PC-9 (cell line): ENCODE measurements around the gene TPM2. TPM values are rescaled to one million over a fixed set of nuclear protein-coding genes. Genes with fewer than 3 reads are reported as not detected.

Experiments
- BruUV-seq: library from RNA; stranded (reverse); fragments of 400-500 nt; replicated peaks from 2 replicates; lab custom pipeline; 2021; lab: Mats Ljungman, UMichigan
- CTCF ChIA-PET: fragments of 300-600 bp; sonication (Branson Sonifier 250); formaldehyde crosslinking; loops from one replicate; lab custom pipeline; 2022; ENCODE audit warnings: antibody characterized with exemption; lab: Charles Lee
- POLR2A ChIA-PET: fragments of 300-600 bp; sonication (Branson Sonifier 250); formaldehyde crosslinking; loops from one replicate; lab custom pipeline; 2022; ENCODE audit warnings: antibody characterized with exemption; ENCODE audit not compliant: unreplicated experiment; lab: Charles Lee
- DNase-seq, 2 experiments: peaks; one replicate each; pipeline versions ENCODE4 v3.0.0 to v3.0.0-alpha.2; 2015 to 2022; ENCODE audit warnings: mixed read lengths in 1 of 2
- H2AFZ ChIP-seq: fragments of 200-600 bp; sonication (generic); 2 replicates; pipeline ENCODE4 v1.8.1; 2017; ENCODE audit warnings: antibody characterized with exemption
- H3F3A ChIP-seq: fragments of 200-600 bp; sonication (generic); 2 replicates; pipeline ENCODE4 v1.8.1; 2017; ENCODE audit warnings: antibody characterized with exemption, mild to moderate bottlenecking, low read depth; ENCODE audit not compliant: insufficient read depth
- H3K27ac ChIP-seq: fragments of 200-600 bp; sonication (generic); 2 replicates; pipeline ENCODE4 v1.6.1; 2016; ENCODE audit warnings: mixed run types
- H3K27me3 ChIP-seq: fragments of 200-600 bp; sonication (generic); 2 replicates; pipeline ENCODE4 v1.6.1; 2016; ENCODE audit warnings: low read depth, mixed run types; ENCODE audit not compliant: insufficient read depth
- H3K36me3 ChIP-seq: fragments of 200-600 bp; sonication (generic); 2 replicates; pipeline ENCODE4 v1.6.1; 2016; ENCODE audit warnings: low read depth, mixed run types
- H3K4me1 ChIP-seq: fragments of 200-600 bp; sonication (generic); replicated peaks from 2 replicates; pipeline ENCODE4 v1.6.1; 2016; ENCODE audit warnings: mixed run types; ENCODE audit not compliant: insufficient read depth
- H3K4me2 ChIP-seq: fragments of 200-600 bp; sonication (generic); 2 replicates; pipeline ENCODE4 v1.6.1; 2017; ENCODE audit warnings: mixed run types
- H3K4me3 ChIP-seq: fragments of 200-600 bp; sonication (generic); 2 replicates; pipeline ENCODE4 v1.6.1; 2016; ENCODE audit warnings: mixed run types
- H3K79me2 ChIP-seq: fragments of 200-600 bp; sonication (generic); 2 replicates; pipeline ENCODE4 v1.6.1; 2017; ENCODE audit warnings: low read depth, mixed run types
- H3K9me2 ChIP-seq: fragments of 200-600 bp; sonication (generic); 2 replicates; pipeline ENCODE4 v1.8.1; 2017; ENCODE audit warnings: mild to moderate bottlenecking; ENCODE audit not compliant: insufficient read depth
- H3K9me3 ChIP-seq: fragments of 200-600 bp; sonication (generic); 2 replicates; pipeline ENCODE4 v1.8.1; 2016; ENCODE audit warnings: low read depth; ENCODE audit not compliant: insufficient read depth
- H4K20me1 ChIP-seq: fragments of 200-600 bp; sonication (generic); 2 replicates; pipeline ENCODE4 v1.8.1; 2017; ENCODE audit not compliant: insufficient read depth
- CTCF ChIP-seq: fragments of 200-600 bp; sonication (generic); conservative IDR thresholded peaks from 2 replicates; pipeline ENCODE4 v1.6.1; 2017; ENCODE audit warnings: mixed run types, antibody characterized with exemption, mild to moderate bottlenecking, moderate library complexity
- EZH2 ChIP-seq: fragments of 200-600 bp; sonication (generic); IDR thresholded peaks from 2 replicates; pipeline ENCODE4 v1.8.0; 2017; ENCODE audit warnings: antibody characterized with exemption, low read depth
- intact Hi-C: fragments of 100-400 bp; cut with micrococcal nuclease; formaldehyde crosslinking; loops from one replicate; pipeline ENCODE4 v1.10.0; 2022; ENCODE audit not compliant: unreplicated experiment
- total RNA-seq: library from RNA; stranded (reverse); gene quantifications from 2 replicates; pipeline ENCODE4 v1.2.3, GENCODE V29; 2021

The TPM2 gene
- total RNA-seq, 1 experiment from 2014 or later: 30.5 TPM

DNA sequence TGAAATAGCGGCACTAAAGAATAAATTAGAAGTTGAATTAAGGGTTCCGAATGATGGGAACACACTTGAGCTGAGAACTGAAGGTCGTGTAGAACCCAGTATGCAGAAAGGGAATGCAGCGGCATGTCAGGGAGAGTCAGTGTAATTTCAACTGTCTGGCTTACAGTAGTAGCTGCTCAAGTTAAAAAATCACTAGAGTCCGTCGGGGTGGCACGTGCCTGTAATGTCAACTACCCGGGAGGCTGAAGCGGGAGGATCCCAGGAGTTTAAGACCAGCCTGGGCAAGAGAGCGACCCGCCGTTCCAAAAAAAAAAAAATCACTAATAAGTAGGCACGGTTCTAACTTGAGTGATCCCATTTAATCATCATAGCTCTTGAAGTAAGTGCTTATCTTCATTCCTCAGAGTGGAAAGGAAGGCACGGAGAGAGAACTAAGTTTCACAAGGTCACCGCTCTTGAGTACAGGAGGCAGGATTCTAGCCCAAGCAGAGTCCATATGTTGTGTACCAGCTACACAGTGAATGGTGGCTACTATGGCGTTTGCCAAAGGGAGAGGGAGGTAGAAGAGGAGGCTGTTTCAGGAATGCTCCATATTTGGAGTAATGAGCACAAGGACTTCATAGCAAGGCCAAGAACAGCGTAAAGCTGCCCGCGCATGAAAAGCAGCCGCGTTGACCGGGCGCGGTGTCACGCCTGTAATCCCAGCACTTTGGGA is 32.7 kb downstream of the TPM2 start:
- intact Hi-C loops: loop anchor here (5.0 kb wide), 2 partner anchors 40 to 250 kb away; partner anchors contain the start of genes HRCT1 and SPAAR

DNA sequence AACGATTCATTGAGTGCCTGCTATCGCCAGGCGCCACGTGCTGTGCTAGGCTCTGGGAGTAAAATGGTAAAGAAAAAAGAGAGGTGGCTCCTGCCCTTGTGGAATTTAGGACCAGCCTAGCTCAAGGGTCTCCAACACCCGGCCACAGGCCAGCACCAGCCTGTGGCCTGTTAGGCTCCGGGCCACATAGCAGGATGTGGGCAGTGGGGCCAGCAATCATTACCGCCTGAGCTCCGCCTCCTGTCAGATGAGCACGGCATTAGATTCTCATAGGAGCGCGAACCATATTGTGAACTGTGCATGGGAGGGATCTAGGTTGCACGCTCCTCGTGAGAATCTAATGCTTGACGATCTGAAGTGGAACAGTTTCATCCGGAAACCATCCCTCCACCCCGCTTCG is 33.4 kb downstream of the TPM2 start:
- no peak overlapping the region for H3K4me2 ChIP-seq
- no peaks in the 10 kb centered on the region for H3K36me3 ChIP-seq
- no peaks in the 10 kb centered on the region for H3K27me3 ChIP-seq
- H3K9me3 ChIP-seq: no peaks in the 10 kb centered on the region
- peaks cover 39% of the 10 kb centered on the region for H3K4me1 ChIP-seq
- H3K9me2 ChIP-seq: no peaks in the 10 kb centered on the region
- no peak for DNase-seq
- no peaks in the 10 kb centered on the region for H4K20me1 ChIP-seq
- no peaks in the 10 kb centered on the region for H3K79me2 ChIP-seq
- no peak overlapping the region for H3K4me3 ChIP-seq
- no peak for TF ChIP-seq EZH2
- no peak for TF ChIP-seq CTCF
- no TSS peak for BruUV-seq
- ChIA-PET POLR2A (interaction anchor here (1.9 kb wide), 1 partner anchor 76 kb away, joined by 28 read pairs; the partner anchor contains the start of genes CREB3 and TLN1), CTCF (interaction anchor here (0.6 kb wide), 1 partner anchor 307 kb away, joined by 3 read pairs; no protein-coding TSS in a partner anchor)
- no peak overlapping the region for H2AFZ ChIP-seq
- no peak overlapping the region for H3K27ac ChIP-seq
- intact Hi-C loops: loop anchor here (5.0 kb wide), 2 partner anchors 41 to 251 kb away; partner anchors contain the start of genes HRCT1 and SPAAR
- peaks cover 32% of the 10 kb centered on the region; the same call in 1 of the 2 replicates for H3F3A ChIP-seq

More for the DNA sequence above, 32.7 kb downstream of the TPM2 start:
- Histone ChIP-seq H3K4me2 (peak overlapping the region; percentile 80), H4K20me1 (no peaks in the 10 kb centered on the region), H3K27me3 (no peaks in the 10 kb centered on the region), H3K9me3 (no peaks in the 10 kb centered on the region), H3K36me3 (no peaks in the 10 kb centered on the region), H3K27ac (peak overlapping the region; percentile 94), H3K4me1 (peaks cover 32% of the 10 kb centered on the region), H3K9me2 (no peaks in the 10 kb centered on the region), H3K4me3 (peak overlapping the region; percentile 45; the same call in 1 of the 2 replicates), H2AFZ (peak overlapping the region; percentile 78), H3K79me2 (no peaks in the 10 kb centered on the region), H3F3A (peaks cover 32% of the 10 kb centered on the region; the same call in 1 of the 2 replicates)
- CTCF ChIA-PET: interaction anchor here (0.5 to 0.6 kb wide), 4 partner anchors 32 to 953 kb away, joined by 3 to 6 read pairs (median 5); partner anchors contain the start of gene TPM2
- peak in 1 of 2 experiments; percentile 35 for DNase-seq
- POLR2A ChIA-PET: interaction anchor here (0.6 to 1.9 kb wide), 2 partner anchors 9 to 75 kb away, joined by 7 to 28 read pairs; partner anchors contain the start of genes CREB3 and TLN1
- TF ChIP-seq EZH2 (no peak), CTCF (no peak)
- BruUV-seq: no TSS peak

GRCh38 chr9:35653611-35654010 is 36.1 kb downstream of the TPM2 start:
- intact Hi-C loops: no loop called here
- Histone ChIP-seq H3K9me2 (no peaks in the 10 kb centered on the region), H3K9me3 (no peaks in the 10 kb centered on the region), H2AFZ (no peak overlapping the region), H3K79me2 (no peaks in the 10 kb centered on the region), H3K27me3 (no peaks in the 10 kb centered on the region), H3K4me3 (no peak overlapping the region), H3K4me1 (peaks cover 26% of the 10 kb centered on the region), H3K36me3 (no peaks in the 10 kb centered on the region), H3K4me2 (no peak overlapping the region), H3K27ac (no peak overlapping the region), H3F3A (peaks cover 17% of the 10 kb centered on the region; the same call in 1 of the 2 replicates), H4K20me1 (no peaks in the 10 kb centered on the region)
- no peak for TF ChIP-seq CTCF
- TF ChIP-seq EZH2: no peak
- no peak for DNase-seq
- BruUV-seq: no TSS peak
- POLR2A ChIA-PET: interaction anchor here (0.6 kb wide), 1 partner anchor 96 kb away, joined by 7 read pairs; no protein-coding TSS in a partner anchor
- CTCF ChIA-PET: interaction anchor here (0.6 kb wide), 1 partner anchor 135 kb away, joined by 4 read pairs; no protein-coding TSS in a partner anchor
